NCI-H82 treated with DMSO at 0.1 percent for 48 hours (cell line): Measurements from ENCODE around the gene MAP3K21.

Source experiments
- DNase-seq: peaks from one replicate; lab custom pipeline; 2025; ENCODE audit not compliant: unreplicated experiment; lab: John Stamatoyannopoulos, UW

MAP3K21 gene

GRCh38 chr1:233327651-233328141, at the start of gene MAP3K21:
Gene MAP3K21 (plus strand): TSS chr1:233327724. CDS start chr1:233328029, 305 bp downstream.
- DNase-seq: no peak

- DNase-seq: no peak
Measured at GRCh38 chr1:233278631-233279030, 48.9 kb upstream of the MAP3K21 start.

- DNase-seq: no peak
Measured at GRCh38 chr1:233279971-233280370, 47.6 kb upstream of the MAP3K21 start.

DNA sequence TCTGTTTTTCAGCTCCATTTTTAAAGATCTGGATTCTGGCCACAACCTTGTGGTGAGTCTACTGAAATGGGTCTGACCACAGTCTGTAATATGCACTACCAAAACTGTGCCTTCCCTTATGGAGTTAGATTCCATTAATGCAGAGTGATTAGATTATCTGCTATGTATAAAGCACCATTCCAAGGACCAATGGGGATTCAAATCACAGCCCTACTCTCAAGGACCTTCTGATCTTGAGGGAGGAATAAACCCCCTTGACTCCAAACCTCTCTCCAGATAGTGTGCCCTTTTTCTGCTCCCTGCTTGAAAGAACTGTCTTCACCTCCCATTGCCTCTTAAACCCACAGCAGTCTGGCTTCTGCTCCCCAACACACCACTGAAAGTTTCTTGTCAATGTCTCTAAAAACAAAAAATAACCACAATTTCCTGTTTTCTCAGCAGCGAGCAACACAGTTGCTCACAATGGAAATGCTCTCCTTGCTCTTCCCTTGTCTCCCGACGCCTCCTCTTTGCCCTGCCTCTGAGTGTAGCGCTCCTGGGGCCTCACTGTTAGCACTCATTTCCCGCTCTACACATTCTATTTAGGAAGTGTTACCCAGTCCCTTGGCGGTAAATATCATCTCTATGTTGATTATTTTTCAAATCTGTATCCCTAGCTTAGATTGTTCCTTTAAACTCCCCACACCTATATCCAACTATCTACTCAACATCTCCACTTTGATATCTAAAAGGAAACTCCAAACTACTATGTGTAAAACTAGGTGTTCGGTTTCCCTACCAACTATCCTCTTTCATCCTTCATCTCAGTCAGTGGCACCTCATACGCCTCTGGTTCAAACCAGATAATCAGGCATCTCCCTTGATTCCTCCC, 45.6 kb upstream of the MAP3K21 start:
- no peak for DNase-seq

- DNase-seq: no peak
Measured at GRCh38 chr1:233282582-233282886, 45.0 kb upstream of the MAP3K21 start.

DNA sequence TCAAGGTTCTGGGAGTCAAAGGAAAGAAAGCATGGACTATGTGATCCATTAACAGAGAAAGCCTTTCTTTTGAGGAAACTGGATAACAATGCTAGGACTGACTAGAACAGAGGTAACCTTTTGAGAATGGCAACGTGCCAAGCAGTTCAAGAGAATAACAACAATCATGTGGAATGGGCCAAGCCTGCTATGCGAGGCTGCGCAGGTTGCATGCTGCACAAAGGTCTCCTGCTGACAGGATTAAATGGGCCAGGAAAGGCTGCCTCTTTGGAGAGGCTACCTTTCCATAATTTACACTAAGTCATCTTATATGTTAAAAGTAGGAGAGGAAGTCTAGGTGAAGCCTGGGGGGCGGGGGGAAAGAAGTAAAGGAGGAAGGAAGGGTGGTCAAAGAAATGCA, 37.8 kb upstream of the MAP3K21 start:
- no peak for DNase-seq

DNA sequence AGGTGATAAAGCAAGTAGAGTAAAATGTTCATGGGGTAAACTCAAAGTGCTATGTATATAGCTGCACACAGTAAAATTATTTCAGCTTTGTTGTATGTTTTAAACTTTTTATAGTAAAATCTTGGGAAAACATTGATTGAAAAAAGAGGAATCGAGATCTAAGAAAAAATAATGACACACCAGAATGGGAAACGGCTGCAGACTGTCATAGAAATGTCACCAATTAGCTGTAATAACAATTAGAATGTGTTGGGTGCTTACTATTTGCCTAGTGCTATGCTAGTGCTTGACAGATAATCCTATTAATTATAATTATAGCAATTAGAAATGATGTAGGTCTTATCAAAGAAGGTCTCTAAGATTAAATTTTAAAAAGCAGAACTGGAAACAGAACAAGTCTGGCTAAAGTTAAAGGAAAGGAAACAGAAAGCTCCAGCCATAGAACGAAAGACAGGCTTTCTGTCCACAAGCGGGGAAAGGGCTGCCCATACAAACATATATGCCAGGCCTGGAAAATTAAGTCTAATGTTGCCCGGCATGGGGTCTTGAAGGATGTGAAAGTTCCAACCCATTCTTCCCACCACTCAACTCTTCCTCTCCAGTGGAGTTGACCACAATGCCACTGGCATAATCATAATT, 37.0 kb upstream of the MAP3K21 start:
- DNase-seq: no peak

DNA sequence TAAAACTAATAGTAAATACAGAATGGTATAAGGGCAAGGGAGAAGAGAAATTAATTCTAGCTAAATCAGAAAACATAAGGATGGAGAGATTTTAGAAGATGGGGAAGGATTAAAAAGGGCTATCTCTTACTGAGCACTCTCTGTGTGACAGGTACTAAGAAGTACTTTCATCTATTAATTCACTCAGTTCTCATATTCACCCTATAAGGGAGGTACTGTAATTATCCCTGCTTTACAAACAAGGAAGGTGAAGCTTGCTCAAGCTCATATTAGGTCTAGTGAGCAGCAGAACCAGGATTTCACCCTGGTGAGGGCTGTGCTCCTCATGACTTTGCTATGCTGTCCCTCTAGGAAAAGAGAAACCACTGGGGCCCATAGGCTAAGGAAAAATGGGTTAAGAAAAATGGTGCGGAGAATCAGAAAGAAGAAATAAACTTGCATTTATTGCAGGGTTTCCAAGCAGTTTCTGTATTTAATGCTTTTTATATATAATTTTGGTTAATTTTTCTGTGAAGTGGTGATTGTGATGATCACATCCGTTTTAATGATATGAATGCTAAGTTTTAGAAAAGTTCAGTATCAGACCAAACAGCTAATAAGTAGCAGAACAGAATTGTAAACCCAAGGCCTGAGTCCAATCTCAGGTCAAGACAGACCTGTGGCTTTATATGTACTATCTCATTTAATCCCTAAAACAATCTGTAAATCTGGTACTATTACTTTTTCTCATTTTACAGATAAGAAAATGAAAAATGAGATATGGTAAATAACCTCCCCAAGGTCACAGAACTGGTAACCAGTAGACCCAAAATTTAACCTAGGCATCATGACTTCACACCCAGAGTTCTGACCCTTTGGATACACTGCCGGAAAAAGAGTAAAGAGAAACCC, 33.7 kb upstream of the MAP3K21 start:
- DNase-seq: no peak

DNA sequence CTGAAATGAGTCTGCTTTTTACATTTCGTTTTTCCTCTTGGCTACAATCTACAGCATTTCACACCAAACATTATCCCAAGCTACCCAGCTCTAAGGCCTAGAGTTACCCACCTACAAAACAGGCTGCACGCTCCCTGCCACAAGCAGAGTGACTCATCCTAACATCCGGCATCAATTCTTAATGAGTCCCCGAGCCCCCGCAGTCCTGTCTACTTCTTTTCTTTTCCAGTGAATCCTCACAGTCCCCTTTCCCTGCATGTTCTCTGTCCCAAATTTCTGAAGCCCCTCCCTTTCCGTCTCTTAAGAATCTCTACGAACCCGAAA, 32.6 kb upstream of the MAP3K21 start:
- DNase-seq: no peak

DNA sequence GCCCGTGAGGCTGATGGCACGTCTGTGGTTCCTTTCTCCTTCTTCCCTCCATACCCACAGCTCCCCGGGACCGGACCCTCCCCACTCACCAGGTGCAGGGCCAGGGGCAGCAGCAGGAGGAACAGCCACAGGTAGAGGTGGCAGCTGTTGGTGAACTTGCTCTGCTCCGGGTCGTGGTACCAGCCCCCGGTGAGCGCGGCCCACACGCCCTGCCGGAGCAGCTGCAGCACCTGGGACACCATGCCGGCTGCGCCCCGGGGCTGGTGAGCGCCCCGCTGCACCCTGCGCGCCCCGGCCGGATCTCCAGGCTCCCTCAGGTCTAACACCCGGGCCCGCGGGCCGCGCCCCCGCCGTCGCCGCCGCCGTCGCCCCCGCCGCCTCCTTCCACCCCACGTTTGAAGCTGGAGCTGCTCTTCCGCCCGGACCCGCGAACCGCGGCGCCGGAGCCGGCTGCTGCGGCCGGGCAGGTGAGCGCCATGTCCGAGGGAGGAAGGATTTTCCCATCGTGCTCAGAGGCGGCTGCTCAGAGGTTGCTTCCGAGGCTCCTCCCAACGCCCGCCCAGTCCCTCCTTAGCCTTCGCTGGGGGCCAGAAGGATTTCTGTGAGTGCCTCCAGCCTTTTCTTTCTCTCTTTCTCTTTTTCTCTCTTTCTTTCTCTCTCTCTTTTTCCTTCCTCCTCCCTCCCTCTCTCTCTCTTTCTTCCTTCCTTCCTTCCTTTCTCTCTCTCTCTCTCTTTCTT, 32.1 kb upstream of the MAP3K21 start, which contains the start of gene PCNX2:
Gene PCNX2 (minus strand): TSS at position 489 of the 738 bp plus-strand sequence. CDS start 247 bp downstream, at position 242.
- peak; percentile 8 for DNase-seq

- DNase-seq: no peak
Measured at GRCh38 chr1:233295975-233296322, 31.6 kb upstream of the MAP3K21 start.

DNA sequence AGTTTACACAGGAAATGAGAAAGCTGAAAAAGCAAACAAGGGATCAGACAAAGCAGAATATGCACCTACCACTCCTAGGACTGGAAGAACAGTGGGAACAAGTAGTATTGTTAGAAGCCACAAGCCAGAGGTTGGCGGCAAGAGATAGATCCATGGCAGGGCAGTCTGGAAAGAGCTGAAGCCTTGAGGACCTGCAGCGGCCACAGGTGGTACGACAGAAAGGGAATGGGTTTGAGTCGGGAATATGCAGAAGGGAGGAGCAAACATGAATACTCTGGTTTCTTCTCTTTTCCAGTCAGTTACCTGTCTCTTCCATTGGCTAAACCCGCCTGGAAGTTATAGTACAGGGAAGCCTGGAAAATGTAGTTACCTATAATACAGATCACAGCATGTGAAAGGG, 28.1 kb upstream of the MAP3K21 start:
- no peak for DNase-seq

DNA sequence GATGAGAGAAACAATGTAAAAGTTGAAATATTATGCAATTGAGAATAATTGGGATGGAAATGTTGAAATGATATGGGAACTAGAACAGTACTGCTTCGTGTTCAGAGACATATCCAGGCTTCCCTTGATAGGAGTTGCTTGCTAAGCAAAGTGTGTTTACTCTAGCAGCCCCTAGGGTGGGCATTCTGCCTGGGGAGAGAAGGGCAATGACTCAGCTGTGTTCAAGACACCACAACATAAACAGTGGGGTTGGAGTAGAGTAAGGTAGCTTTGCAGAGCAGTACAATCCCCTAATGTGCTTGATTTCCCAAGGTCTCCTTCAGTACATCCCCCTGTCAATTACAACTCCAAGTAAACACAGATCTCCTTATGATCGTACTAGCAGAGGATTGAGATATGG, 27.2 kb upstream of the MAP3K21 start:
- DNase-seq: no peak

GRCh38 chr1:233304489-233305102, 22.9 kb upstream of the MAP3K21 start:
- DNase-seq: peak; percentile 11

DNA sequence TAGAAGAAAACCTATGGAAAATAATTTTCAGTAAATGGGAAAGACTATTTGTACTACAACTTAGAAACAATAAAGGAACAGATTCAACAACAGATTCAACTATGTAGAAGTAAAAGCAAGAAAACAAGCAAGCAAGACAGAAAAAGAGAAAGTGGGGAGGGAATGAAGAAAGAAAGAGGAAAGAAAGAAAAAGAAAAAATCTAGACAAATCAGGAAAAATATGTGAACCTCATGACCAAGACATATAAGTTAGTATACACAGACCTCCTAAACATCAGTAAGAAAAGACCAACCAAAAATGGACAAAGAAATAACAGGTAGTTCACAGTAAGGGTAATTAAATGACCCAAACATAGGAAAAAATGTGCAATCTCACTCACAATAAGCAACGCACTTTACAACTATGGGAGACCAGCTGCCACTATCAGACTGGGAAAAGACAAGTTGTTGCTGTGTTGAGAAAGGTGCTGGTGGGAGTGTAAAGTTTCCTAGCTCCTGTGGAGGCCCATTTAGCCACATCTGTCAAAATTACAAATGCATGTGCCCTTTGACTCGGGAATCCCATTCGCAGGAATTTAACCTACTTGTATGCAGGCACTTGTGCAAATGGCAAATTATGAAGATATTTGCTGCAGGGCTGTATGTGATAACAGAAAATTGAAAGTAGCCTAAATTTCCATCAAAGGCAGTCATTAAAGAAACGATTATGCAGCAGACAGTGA, 13.9 kb upstream of the MAP3K21 start:
- DNase-seq: no peak

GRCh38 chr1:233315718-233316301, 11.7 kb upstream of the MAP3K21 start:
- DNase-seq: no peak

DNA sequence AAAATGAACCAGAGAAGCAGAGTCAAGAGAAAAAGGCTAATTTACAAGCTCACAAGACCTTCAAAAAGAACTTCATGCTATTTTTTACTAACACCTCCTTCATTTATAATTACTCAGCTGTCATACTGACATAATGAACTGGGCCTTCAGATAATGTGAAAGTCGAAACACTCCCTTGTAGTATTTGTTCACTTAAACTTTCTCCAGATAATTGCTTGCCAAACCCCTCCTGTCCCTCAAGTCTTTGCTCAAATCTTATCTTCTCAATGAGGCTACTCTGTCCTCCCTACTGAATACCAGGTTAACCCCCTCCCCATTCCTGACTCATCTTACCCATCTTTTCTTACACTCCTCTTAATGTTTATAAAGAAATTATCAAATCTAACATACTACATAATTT, 11.1 kb upstream of the MAP3K21 start:
- no peak for DNase-seq

GRCh38 chr1:233319272-233319671, 8.3 kb upstream of the MAP3K21 start:
- no peak for DNase-seq

DNA sequence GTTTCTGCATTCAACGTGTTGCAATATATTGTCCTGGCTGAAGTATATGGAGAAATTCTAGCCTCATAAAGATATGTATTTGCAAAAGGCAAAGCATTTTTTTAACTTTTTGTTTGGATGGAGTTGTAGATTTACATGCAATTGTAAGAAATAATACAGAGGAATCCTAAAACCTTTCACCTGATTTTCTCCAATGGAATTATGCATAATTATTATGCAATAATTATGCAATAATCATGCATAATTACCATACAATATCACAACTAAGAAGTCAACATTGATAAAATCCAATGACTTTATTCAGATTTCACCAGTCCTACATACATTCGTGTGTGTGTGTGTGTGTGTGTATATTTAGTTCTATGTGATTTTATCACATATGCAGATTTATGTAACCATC, 7.5 kb upstream of the MAP3K21 start:
- no peak for DNase-seq
